NCI-H2107 (cell line): ENCODE results near the gene ATG5.

Experiments
- DNase-seq: peaks from one replicate; lab custom pipeline; 2025; lab: John Stamatoyannopoulos, UW

Gene ATG5

GRCh38 chr6:106325336-106326178 is at the start of gene ATG5:
Gene ATG5 (minus strand): TSS chr6:106325760. CDS start chr6:106316208, 9,552 bp downstream.
- peak; percentile 97 for DNase-seq

DNA sequence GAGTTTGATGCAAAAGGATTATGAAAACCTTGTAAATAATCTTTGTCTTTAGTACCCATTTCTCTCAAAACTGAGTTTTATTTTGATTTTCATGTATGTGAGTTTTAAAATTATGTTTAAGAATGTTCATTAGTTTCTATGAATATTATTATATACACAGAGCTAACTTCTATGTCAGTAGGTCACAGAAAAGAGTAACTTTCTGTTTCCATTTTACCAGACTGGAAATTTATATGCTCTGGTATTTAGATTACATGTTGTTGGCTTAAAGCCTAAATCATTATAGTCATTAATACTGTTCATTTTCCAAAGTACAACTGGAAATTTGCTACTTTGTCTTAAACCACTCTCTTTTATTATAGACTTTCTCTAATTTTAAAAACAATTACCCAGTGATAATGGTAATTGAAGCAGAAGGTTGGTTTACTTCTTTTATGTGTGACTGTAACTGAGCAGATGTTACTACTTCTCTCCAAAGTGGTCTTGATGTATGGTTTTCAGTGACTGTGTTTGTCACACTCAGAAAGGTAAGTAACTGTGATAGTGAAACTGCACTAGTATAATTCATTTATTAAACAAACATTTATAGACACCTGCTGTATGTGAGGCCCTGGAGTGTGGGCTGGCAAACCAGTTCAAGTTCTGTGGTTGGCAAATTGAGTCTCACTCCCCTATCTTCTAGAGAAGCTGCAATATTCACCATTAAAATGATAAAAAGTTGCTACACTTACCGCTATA is 48.1 kb upstream of the ATG5 start:
- DNase-seq = no peak

DNA sequence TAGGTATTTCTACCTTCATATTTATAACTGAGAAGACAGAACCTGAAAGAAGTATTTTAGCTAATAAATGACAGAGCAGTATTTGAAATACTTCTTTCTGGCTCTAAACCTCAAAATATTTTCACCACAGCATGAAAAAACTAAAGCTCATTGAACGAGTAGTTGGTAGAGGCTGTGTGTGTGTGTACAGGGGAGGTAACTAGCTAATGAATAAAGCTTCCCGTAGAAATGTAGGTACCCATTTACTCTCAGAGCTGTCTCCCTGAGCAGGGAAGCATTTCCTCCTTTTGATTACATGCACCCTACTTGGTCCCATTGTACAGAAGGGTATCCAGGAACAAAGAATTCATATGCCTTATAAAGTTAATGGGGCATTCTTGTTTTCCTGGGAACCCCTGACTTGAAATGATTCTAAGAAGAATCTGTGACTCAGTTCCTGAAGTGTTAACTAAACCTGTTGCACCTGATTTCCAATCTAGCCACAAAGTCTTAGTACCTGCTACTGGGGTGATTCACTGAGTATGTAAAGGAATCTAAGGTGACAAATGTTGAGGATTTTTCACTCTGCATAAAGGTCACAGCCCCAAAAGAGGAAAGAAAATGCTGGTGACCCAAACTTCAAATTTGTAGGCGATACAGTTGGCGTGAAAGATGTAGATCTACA is 47.4 kb upstream of the ATG5 start:
- DNase-seq = no peak

GRCh38 chr6:106370639-106371038 is 45.1 kb upstream of the ATG5 start:
- DNase-seq = no peak

DNA sequence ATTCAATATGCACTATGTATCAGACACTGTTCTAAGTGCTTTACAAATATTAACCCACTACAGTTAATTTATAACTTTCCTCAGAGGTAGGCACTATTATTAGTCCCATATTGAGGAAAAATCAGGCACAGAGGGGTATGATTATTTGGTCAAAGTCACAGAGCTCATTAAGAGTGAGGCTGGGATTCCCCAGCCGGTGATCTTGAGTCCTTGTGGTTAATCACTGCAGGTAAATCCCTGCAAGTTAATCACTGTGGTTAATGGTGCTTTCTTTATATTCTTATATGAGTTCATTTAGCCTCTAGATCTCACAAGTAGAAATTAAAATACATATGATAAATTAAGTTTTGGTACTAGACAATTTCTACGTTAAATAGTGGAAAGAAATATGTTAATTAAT is 44.2 kb upstream of the ATG5 start:
- no peak for DNase-seq

- DNase-seq = no peak
These were observed 38.0 kb upstream of the ATG5 start for GRCh38 chr6:106363401-106364138.

- no peak for DNase-seq
These were observed 35.5 kb upstream of the ATG5 start for GRCh38 chr6:106360989-106361430.

- DNase-seq = peak; percentile 73
These were observed 34.9 kb upstream of the ATG5 start, which contains the start of gene CRYBG1 for GRCh38 chr6:106360410-106360988. Gene CRYBG1 (plus strand): TSS chr6:106360717. CDS start chr6:106360909, 192 bp downstream.

GRCh38 chr6:106359959-106360409 is 34.4 kb upstream of the ATG5 start:
- no peak for DNase-seq

GRCh38 chr6:106356378-106356777 is 30.8 kb upstream of the ATG5 start:
- DNase-seq = no peak

GRCh38 chr6:106347219-106347618 is 21.7 kb upstream of the ATG5 start:
- DNase-seq = no peak

DNA sequence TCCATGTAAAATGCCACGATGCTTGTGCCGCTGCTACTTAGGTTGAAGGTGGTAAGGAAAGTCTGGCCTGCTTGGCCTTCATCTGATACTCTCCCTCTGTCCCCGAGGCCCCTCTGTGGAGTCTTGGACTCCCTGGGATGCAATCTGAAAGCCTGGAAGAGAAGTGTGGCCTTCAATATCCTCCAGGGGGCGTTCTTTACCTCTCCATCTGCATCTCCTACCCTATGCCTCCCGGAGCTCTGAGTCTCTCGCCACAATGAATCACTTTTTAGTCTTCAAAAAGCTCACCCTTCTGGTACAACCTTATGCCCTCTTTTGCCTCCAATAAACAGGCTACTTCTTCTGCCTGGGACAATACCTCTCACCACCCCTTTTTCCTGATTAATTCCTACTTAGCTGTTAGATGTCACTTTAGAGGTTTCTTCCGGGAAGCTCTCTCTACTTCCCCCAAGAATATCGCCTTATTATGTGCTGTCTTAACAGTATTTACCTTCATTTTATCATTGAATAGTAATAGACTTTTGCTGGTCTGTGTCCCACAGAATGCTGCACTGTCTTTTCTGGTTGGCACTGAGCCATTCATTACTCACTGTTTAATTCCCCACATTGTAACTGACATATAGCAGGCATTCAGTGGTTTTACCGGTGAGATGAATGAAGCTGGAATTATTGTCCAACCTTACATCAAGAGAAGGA is 13.9 kb upstream of the ATG5 start:
- peak; percentile 69 for DNase-seq

GRCh38 chr6:106334646-106335448 is 9.3 kb upstream of the ATG5 start:
- DNase-seq = peak; percentile 19

DNA sequence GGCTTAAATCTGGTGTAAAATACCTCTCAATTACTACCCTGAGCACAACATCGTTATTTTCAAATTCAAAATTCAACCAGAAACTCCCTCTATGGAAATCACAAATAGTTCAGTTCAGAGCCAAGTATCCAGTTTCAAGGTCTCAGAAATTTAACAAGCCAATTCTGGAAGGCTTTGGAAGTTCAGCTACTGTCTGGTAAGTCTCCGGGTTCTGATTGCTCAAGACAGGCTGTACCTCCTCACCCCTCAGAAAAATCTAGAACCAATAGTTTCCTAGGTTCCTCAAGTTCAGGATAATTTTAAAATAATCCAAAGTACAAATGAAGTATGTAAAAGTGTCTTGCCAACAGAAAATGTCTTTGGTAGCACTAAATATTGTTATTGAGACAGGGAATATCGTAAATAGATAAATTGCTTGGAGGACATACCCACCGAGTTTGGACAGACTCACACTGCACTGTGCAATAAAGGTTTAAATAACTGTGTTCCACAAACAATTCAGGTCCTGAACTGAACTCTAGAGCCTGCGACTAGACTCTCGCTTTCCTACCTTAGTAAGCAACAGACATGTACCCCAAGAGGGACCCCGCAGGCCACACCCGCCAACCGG is 729 bp downstream of the ATG5 start:
- no peak for DNase-seq

DNA sequence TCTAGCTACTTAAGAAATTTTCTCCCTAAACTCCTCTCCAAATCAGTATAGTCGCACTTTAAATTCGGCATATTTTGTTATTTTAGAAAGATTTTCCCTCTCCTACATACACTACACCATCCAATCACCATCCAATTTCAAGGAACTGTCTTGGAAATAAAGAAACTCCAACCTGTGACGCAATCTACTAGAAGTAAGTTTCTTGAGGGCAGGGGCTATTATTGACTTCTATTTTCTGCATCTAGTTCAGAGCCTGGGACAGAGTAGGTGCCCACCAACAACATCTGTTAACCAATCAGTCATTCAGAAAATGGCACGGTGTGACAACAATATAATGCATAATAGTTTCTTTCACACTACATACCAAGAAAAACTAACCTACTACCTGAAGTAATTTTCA is 3.6 kb downstream of the ATG5 start:
- no peak for DNase-seq

DNA sequence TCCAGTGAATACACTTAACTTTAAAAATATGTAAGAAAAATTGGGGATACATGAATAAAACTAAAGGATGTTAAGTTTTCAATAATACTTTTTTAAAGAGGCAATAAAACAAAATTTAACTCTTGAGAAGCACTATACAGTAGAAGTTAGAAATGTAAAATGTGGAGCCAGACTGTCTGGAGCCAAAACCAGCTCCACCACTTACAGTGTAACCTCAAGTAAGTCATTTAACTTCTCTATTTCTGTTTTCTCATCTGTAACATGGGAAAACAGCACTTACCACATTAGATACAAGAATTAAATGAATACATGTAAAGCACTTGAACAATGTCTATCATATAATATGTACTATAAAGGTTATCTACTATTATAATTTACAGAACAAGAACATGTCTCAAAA is 6.7 kb downstream of the ATG5 start:
- DNase-seq = no peak

- DNase-seq = no peak
These were observed 7.5 kb downstream of the ATG5 start for GRCh38 chr6:106318061-106318460.

DNA sequence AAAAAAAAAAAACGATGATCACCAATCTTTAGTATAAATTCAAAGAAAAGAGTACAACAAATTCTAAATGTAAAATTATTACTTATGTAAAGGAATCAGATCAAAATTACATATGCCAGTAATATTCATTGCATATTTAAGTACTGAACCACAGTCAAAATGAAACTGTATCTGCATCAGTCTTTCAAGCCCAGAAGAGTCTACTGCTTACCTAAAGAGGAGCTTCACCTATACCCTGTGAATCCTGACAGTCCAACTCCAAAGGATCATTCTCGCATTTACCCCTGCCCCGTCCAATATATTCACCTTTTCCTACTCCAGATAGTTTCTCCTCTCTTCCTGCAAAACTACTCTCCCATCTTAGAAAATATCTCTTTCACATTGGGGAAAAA is 9.2 kb downstream of the ATG5 start:
- DNase-seq = no peak

- DNase-seq = no peak
These were observed 9.7 kb downstream of the ATG5 start for GRCh38 chr6:106315765-106316374.
